HL-60 (cell line): ENCODE results near the gene C6.

Experiments
- CTCF ChIP-seq: IDR thresholded peaks from one replicate; pipeline ENCODE4 v1.5.1; 2011; ENCODE audit warnings: low read length, control low read depth, inconsistent platforms; ENCODE audit not compliant: insufficient read depth
- POLR2AphosphoS5 ChIP-seq: IDR thresholded peaks from 2 replicates; pipeline ENCODE4 v1.6.1; 2012; ENCODE audit warnings: low read depth
- SPI1 ChIP-seq: IDR thresholded peaks from 2 replicates; pipeline ENCODE4 v1.6.1; 2012; ENCODE audit warnings: low read depth, mild to moderate bottlenecking, borderline replicate concordance

GRCh38 chr5:41201082-41201772 lies 12.1 kb downstream of the C6 start:
- TF ChIP-seq CTCF (no peak), POLR2AphosphoS5 (no peak), SPI1 (no peak)
